Neuron (in vitro differentiated cells): ENCODE results near the gene CDK19.
A peak's percentile ranks its signal among the peaks of the same experiment; 100 is the strongest.
"Not testable (repeated sequence)": the region's sequence is repeated elsewhere in the genome, so short reads cannot be mapped to it uniquely, and the experiment has no call there.

ENCODE experiments used
- H2AFZ ChIP-seq: one replicate; pipeline ENCODE4 v1.6.1; 2013; ENCODE audit warnings: low read depth, mild to moderate bottlenecking, inconsistent platforms, low read length, moderate library complexity
- H3K27me3 ChIP-seq: one replicate; pipeline ENCODE4 v1.6.1; 2013; ENCODE audit warnings: low read length; ENCODE audit not compliant: insufficient read depth
- H3K36me3 ChIP-seq: one replicate; pipeline ENCODE4 v1.6.1; 2013; ENCODE audit warnings: low read length; ENCODE audit not compliant: insufficient read depth
- H3K4me1 ChIP-seq: one replicate; pipeline ENCODE4 v1.6.1; 2013; ENCODE audit warnings: low read length; ENCODE audit not compliant: insufficient read depth
- H3K4me3 ChIP-seq: 2 replicates; pipeline ENCODE4 v1.5.1; 2013; ENCODE audit warnings: mild to moderate bottlenecking, low read length, moderate library complexity
- H3K9me3 ChIP-seq: one replicate; pipeline ENCODE4 v1.6.1; 2013; ENCODE audit warnings: low read length

The CDK19 gene

DNA sequence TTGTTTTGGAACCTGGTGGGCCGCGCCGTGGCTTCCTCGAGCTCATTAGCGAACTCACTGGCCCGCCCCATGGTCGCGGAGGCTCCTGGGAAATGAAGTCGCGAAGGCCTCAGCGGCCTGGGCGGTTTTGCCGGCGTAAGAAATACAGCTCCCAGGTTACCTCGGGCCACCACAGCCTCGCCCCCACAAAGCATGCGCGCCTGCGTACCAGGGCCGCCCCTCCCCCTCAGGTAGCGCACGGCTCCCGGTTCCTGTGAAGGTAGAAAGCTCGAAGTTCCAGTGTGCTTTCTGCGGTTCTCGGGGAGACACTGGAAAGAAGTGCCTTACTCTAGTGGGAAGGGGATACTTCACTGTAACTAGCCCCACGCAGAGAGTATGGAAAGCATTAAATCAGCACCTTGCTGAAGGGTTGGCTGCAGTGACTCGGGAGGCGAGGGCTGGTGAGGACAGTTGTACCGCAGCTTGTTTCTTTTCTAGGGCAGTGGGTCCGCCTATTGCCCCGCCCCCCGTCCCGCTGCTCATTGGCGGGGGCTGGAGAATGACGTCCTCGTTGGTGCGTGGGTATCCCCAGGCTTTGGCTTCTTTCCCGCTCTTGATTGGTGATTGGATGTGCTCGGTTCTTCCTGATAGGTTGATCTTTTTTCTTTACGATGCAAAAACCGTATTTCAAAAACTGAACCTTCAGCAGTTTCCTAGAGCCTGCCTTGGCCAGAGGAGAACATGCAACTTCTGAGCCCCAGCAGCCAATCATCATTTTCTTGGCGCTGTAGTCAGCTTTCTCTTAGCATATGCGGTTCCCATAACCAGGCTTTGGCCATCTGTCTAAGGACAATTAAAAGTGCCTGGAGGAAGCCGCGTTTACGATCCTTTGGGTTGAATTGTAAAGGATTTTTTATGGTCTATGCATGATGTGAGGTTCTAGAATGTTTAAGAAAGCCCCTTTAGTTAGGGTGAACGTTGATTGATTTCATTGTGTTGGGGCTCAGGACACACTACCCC, at the start of gene CDK19:
CDK19 (minus strand) TSS at position 59 of the 999 bp plus-strand sequence. CDS start 333 bp downstream, outside the sequence.
- H3K4me3 ChIP-seq: peak within 1 kb of the TSS; percentile 58
- H3K4me1 ChIP-seq: peaks cover 21% of the 10 kb centered on the region
- H3K9me3 ChIP-seq: no peaks in the 10 kb centered on the region
- H3K36me3 ChIP-seq: no peaks in the 10 kb centered on the region
- H3K27me3 ChIP-seq: no peaks in the 10 kb centered on the region
- peak within 1 kb of the TSS; percentile 85 for H2AFZ ChIP-seq

DNA sequence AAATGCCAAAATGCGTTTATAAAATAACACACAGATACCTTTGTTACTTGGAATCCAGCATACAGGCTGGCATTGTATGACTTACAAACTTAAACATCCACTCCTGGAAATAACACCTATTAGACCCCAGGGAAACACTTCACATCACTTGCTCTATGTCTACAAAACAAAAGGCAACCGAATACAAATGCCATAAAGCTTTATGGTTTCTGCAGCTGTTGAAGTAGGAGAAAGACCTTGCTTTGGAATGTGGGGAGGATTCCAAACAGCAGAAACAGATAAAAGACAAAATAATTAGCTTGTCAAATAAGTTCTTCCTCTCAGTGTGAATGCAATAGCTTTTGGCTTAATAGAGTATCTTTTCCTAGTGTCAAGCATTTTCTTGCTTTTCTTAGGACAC, 49.6 kb upstream of the CDK19 start:
- Histone ChIP-seq H3K9me3 (no peaks in the 10 kb centered on the region), H3K4me3 (no peak overlapping the region), H3K4me1 (peaks cover 10% of the 10 kb centered on the region)

DNA sequence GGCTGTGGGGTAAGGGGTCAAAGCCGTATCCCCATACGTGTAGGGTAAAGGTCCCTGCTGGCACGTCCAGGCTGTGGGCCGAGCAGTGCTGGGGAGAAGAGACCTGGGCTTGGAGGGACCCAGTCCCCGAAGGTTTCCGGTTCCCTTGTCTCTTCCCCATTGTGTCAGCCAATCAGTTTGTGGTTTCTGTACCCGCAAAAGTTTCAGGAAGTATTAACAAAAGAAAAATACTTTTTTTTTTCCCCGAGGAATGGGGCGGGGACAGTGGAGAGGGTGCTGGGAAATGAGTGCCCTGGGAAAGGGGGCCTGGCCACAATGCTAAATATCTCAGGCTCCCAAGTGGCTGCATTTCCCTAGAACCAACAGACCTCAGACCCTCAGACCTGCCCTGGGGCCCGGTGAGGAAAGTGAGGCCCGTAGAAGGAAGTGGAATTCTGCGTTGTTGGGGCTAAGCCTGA, 44.1 kb upstream of the CDK19 start:
- Histone ChIP-seq H3K27me3 (no peaks in the 10 kb centered on the region), H3K4me3 (no peak overlapping the region), H3K36me3 (no peaks in the 10 kb centered on the region), H2AFZ (no peak overlapping the region), H3K4me1 (peaks cover under 1% of the 10 kb centered on the region), H3K9me3 (no peaks in the 10 kb centered on the region)

More for the DNA sequence above, 49.6 kb upstream of the CDK19 start:
- Histone ChIP-seq H3K36me3 (no peaks in the 10 kb centered on the region), H3K27me3 (no peaks in the 10 kb centered on the region), H2AFZ (peak overlapping the region; percentile 5)

DNA sequence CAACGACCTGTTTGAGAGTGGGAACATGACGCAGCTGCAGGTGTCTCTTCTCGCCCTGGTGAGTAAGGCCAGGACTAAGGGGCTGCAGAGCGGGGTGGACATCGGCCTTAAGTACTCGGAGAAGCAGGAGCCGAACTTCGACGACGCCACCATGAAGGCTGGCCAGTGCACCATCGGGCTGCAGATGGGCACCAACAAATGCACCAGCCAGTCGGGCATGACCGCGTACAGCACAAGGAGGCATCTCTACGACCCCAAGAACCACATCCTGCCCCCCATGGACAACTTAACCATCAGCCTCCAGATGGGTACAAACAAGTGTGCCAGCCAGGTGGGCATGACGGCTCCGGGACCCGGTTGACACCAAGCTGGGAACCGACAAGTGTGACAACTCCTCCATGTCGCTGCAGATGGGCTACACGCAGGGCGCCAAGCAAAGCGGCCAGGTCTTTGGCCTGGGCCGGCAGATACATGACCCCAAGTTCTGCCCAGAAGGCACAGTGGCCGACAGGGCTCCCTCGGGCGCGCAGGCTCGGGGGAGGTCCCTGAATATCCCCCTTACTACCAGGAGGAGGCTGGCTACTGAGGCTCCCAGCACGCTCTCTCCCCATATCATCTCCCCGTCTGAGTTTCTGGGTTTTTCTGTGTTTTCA, 43.4 kb upstream of the CDK19 start:
- Histone ChIP-seq H2AFZ (no peak overlapping the region), H3K36me3 (no peaks in the 10 kb centered on the region), H3K27me3 (no peaks in the 10 kb centered on the region), H3K4me1 (no peaks in the 10 kb centered on the region), H3K9me3 (no peaks in the 10 kb centered on the region), H3K4me3 (no peak overlapping the region)

DNA sequence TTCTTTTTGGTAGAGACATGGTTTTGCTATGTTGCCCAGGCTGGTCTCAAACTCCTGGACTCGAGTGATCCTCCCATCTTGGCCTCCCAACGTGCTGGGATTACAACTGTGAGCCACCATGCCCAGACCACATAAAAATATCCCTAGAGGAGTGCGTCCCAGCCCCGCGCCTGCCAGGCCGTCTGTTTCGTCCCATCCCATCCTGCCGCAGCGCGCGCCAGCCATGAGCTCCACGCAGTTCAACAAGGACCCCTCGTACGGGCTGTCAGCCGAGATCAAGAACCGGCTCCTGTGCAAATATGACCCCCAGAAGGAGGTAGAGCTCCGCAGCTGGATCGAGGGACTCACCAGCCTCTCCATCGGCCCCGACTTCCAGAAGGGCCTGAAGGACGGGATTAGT, 42.7 kb upstream of the CDK19 start:
- Histone ChIP-seq H3K27me3 (no peaks in the 10 kb centered on the region), H3K4me1 (no peaks in the 10 kb centered on the region), H3K4me3 (no peak overlapping the region), H3K9me3 (no peaks in the 10 kb centered on the region), H2AFZ (no peak overlapping the region), H3K36me3 (no peaks in the 10 kb centered on the region)

DNA sequence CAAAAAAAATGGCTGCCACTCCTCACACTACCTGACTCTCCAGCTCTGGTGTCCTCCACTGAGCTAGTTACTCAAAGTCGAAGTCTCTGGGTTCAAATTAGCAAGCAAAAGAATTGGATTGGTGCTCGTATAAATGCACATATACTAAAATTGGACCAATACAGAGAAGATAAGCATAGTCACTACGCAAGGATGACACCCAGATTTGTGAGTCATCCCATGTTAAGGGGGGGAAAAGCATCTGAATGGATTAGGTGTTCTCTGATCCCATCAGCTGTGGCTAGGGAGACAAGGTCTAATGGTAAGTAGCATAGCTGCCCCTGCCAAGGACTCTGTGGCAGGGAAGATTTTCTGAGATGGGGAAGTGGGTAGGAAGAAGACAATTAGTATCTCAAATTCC, 41.0 kb upstream of the CDK19 start:
- H2AFZ ChIP-seq: no peak overlapping the region
- no peaks in the 10 kb centered on the region for H3K4me1 ChIP-seq
- no peaks in the 10 kb centered on the region for H3K36me3 ChIP-seq
- no peaks in the 10 kb centered on the region for H3K9me3 ChIP-seq
- H3K4me3 ChIP-seq: no peak overlapping the region
- H3K27me3 ChIP-seq: no peaks in the 10 kb centered on the region

DNA sequence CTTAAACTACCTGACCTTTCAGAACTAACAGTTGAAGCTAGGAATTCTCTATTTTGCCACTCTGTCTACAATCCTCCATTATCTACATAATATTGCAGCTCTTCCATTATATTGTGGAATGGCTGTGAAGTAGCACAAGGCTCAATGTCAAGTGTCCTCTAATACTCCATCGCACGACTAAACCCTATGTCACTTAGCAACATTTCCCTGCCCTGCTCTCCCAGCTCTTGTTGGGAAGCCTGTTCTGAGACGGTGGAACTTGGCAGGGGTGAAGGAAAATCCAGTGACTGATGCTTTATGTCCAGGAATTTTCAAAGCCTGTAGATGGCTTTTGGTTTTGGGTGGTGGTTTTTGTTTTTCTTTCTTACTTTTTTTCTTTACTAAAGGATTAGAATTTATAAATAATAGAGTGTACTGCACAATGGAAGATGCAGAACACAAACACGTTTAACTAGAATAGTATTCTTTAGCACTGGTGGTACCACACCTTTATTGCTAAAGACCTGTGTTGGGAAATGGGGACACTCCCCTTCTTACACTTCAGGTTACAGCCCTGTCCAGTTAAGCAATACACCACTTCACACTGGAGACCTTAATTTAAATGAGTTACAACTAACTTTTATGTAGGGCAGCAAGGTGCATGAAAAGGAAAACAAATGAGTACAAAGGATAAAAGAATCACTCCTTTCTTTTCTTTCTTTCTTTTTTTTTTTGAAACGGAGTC, 38.6 kb upstream of the CDK19 start:
- Histone ChIP-seq H3K4me3 (no peak overlapping the region), H3K27me3 (no peaks in the 10 kb centered on the region)

DNA sequence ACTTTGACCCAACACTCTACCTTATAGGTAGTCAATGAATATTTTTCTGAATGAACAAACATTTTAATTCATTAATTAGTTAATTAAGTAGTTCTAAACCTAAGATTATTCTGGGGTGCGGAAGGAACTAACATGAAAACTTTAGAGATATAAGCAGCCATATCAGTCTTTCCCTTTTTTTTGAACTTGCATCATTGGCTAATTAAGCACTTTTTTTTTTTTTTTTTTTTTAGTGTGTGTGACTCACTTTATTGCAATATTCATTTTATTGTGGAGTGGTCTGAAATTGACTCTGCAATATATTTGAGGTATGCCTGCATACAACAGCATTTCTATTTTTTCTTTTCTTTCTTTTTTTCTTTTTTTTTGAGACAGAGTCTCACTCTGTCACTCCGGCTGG, 37.5 kb upstream of the CDK19 start:
- no peak overlapping the region for H2AFZ ChIP-seq
- H3K4me3 ChIP-seq: no peak overlapping the region
- H3K9me3 ChIP-seq: no peaks in the 10 kb centered on the region
- no peaks in the 10 kb centered on the region for H3K36me3 ChIP-seq
- H3K27me3 ChIP-seq: no peaks in the 10 kb centered on the region
- no peaks in the 10 kb centered on the region for H3K4me1 ChIP-seq

More for the DNA sequence above, 38.6 kb upstream of the CDK19 start:
- Histone ChIP-seq H3K36me3 (no peaks in the 10 kb centered on the region), H2AFZ (no peak overlapping the region), H3K9me3 (no peaks in the 10 kb centered on the region), H3K4me1 (no peaks in the 10 kb centered on the region)

DNA sequence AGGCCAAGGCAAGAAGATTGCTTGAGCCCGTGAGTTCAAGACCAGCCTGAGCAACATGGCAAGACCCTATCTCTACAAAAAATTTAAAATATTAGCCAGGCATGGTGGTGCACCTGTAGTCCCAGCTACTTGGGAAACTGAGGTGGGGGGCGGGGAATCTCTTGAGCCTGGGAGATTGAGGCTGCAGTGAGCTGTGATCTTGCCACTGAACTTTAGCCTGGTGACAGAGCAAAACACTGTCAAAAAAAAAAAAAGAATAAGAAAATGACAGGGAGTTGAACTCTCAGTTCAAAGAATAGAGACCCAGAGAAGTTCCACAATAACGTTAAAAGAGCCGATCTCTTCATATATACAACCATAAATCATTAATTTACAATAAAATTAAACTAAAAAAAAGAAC, 34.5 kb upstream of the CDK19 start:
- no peaks in the 10 kb centered on the region for H3K9me3 ChIP-seq

DNA sequence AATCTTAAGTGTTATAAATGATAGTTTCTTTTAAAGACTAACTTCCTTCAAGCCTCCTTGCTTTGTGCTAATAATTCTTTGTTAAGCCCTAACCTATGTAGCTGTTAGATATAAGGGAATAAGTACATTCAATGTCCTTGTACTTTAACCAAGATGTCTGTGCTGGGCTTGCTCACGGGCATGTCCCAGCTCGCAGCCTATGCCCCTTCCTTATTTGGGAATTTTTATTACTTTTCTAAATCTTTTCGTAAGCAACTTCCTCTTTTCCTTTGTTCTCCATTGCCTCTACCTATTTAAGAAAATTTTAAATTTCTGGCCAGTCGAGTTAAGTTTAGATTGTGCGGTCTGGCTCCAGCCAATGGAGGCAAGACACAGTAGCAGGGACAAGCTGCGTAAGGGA, 26.0 kb upstream of the CDK19 start:
- Histone ChIP-seq H3K36me3 (no peaks in the 10 kb centered on the region), H3K4me1 (no peaks in the 10 kb centered on the region), H2AFZ (no peak overlapping the region), H3K27me3 (no peaks in the 10 kb centered on the region), H3K4me3 (no peak overlapping the region), H3K9me3 (no peaks in the 10 kb centered on the region)

More for the DNA sequence above, 34.5 kb upstream of the CDK19 start:
- Histone ChIP-seq H3K27me3 (no peaks in the 10 kb centered on the region), H3K4me1 (no peaks in the 10 kb centered on the region), H3K4me3 (no peak overlapping the region), H3K36me3 (no peaks in the 10 kb centered on the region), H2AFZ (no peak overlapping the region)

DNA sequence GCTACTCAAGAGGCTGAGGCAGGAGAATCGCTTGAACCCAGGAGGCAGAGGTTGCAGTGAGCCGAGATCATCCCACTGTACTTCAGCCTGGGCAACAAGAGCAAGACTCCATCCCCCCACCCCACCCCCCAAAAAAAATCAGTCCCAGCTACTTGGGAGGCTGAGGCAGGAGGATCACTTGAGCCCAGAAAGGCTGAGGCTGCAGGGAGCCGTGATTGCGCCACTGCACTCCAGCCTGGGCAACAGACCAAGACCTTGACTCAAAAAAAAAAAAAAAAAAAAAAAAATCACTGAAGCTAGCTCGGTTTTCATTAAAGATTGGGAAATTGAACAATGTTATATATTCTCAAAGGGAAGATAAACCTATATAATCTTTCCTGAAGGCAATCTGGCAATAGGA, 20.5 kb upstream of the CDK19 start:
- H2AFZ ChIP-seq, H3K4me3 ChIP-seq, H3K27me3 ChIP-seq, H3K9me3 ChIP-seq, H3K36me3 ChIP-seq, H3K4me1 ChIP-seq: not testable (repeated sequence)

DNA sequence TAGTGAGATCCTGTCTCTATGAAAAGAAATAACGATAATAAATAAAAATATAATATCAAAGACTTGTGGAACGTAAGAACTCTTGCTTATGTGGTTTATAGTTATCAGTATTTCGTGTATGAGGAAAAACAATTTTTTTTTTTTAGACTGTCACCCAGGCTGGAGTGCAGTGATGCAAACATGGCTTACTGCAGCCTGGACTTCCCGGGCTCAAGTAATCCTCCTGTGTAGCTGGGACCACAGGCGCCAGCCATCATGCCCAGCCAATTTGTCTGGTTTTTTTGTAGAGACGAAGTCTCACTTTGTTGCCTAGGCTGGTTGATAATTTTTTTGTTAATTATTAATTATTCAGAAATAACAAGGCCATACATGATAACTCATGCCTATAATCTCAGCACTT, 18.6 kb upstream of the CDK19 start:
- H3K36me3 ChIP-seq: no peaks in the 10 kb centered on the region
- H3K4me3 ChIP-seq: no peak overlapping the region

DNA sequence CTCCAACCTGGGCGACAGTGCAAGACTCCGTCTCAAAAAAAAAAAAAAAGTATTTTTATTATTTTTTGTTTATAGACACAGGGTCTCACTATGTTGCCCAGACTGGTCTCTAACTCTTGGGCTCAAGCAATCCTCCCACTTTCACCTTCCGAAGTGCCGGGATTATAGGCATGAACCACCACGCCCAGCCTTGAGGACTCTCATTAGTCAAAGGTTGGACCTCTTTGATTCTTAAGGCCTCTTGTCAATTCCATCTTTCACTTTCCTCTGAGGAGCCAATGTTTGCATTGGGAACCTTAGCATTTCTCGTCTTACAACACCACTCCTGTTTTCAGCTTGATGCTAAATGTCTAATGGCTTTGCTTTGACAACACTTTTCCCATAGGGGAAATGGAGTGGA, 16.1 kb upstream of the CDK19 start:
- no peaks in the 10 kb centered on the region for H3K27me3 ChIP-seq
- H2AFZ ChIP-seq: no peak overlapping the region
- H3K36me3 ChIP-seq: no peaks in the 10 kb centered on the region
- H3K4me3 ChIP-seq: no peak overlapping the region
- no peaks in the 10 kb centered on the region for H3K4me1 ChIP-seq
- no peaks in the 10 kb centered on the region for H3K9me3 ChIP-seq

More for the DNA sequence above, 18.6 kb upstream of the CDK19 start:
- Histone ChIP-seq H2AFZ (no peak overlapping the region), H3K9me3 (no peaks in the 10 kb centered on the region), H3K4me1 (no peaks in the 10 kb centered on the region), H3K27me3 (no peaks in the 10 kb centered on the region)
